Activated T-cell treated with anti-CD3 and anti-CD28 coated beads, Interleukin-2, amount 50 U/mL, for 48 hours (primary cell): Measurements from ENCODE around the gene RSPH6A.

Experiments
- DNase-seq, 2 experiments: peaks; one replicate each; pipeline ENCODE4 v3.0.0-alpha.2; 2020

Gene RSPH6A

GRCh38 chr19:45814851-45815480 is at the start of gene RSPH6A:
TSS of gene RSPH6A (minus strand) at chr19:45815308. CDS start at chr19:45815176, 132 bp downstream.
- no peak for DNase-seq

- no peak for DNase-seq
Measured at GRCh38 chr19:45864629-45865082, 49.5 kb upstream of the RSPH6A start.

DNA sequence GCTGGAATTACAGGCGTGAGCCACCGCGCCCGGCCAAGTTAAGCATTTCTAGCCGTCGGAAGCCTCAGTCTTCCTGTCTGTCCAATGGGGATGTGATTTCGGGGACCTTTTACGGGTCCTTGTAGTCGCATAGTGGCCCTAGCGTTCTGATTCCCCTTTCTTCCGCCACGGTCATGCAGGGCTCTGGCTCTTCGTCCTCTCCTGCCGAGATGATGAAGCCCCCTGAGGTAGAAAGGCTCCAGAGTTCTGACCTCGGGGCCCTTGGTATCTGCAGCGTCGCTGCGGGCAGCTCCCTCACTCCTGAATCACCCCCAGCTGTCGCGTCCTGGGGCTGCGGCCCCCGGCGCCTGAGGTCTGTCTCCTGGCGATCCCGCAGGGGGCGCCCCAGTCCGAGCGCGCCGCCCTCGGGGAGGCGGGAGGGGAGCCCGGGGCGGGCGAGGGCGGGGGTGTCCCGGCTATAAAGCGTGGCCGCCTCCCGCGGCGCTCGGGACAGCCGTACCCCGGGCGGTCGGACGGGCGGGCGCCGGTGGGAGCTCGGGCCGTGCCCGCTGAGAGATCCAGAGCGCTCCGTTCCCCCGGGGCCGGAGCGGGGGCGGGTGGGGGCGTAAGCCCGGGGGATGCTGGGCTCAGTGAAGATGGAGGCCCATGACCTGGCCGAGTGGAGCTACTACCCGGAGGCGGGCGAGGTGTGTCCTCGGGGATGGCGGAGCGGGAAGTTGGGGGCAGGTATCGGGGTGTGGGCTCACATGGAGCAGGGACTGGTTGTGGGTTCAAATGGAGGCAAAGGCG is 48.9 kb upstream of the RSPH6A start, which contains the start of gene FOXA3:
TSS of gene FOXA3 (plus strand) at position 487 of the 789 bp plus-strand sequence. CDS start at position 618, 131 bp downstream.
- peak; percentile 73 to 81 for DNase-seq

DNA sequence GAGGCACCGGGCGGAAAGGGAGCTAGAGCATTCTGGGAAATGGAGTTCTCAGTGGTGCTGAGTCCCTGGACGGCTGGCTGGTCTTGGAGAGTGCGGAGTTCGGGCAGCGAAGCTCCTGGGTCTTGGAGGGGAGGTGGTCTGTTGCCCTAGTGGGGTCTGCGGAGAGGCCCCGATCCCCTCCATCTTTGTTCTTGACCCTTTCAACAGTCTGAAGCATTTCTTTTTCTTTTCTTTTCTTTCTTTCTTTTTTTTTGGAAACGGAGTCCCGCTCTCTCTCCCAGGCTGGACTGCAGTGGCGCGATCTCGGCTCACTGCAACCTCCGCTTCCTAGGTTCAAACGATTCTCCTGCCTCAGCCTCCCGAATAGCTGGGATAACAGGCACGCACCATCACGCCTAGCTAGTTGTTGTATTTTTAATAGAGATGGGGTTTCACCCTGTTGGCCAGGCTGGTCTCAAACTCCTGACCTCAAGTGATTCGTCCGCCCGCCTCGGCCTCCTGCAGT is 48.3 kb upstream of the RSPH6A start:
- DNase-seq: peak in 1 of 2 experiments; percentile 29

DNA sequence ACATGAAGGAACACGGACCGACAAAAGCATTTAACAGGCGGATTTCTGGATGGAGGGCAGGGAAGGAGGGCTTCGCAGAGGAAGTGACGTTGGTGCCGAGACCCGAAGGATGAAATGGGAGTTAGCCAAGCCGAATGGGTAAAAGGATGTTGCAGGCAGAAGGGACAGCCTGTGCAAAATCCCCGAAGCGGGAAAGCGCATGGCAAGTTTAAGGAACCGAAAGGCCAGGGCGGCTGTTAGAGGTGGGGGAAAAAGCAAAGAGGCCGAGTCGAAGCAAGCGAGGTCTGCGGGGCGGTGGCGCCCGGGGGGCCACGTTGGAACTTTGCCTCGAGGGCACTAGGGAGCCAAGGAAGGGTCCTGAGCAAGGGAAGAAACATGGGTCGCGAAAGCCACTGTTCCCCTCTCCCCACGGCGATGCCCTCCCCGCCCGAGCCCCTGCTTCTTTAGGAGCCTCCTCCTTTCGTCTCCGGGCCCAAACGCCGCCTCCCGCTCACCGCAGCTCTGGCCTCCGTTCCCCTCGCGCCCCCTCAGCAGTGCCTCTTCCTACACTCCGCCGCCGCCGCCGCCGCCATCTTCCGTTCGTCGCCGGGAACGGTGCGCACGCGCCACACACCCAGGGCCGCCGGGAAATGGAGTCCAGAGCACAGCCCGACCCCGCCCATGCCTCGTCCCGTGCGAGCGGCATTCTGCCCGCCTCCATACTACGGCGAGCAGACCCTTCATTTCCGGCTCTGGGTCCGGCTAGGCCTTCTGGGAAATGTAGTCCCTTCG is 47.6 kb upstream of the RSPH6A start, which contains the start of gene SYMPK:
TSS of gene SYMPK (minus strand) at position 584 of the 771 bp plus-strand sequence. CDS start 8,652 bp downstream, outside the sequence.
- DNase-seq: peak; percentile 98 to 99

- DNase-seq: no peak
Measured at GRCh38 chr19:45862271-45862563, 47.1 kb upstream of the RSPH6A start.

- DNase-seq: no peak
Measured at GRCh38 chr19:45860359-45861259, 45.5 kb upstream of the RSPH6A start.

DNA sequence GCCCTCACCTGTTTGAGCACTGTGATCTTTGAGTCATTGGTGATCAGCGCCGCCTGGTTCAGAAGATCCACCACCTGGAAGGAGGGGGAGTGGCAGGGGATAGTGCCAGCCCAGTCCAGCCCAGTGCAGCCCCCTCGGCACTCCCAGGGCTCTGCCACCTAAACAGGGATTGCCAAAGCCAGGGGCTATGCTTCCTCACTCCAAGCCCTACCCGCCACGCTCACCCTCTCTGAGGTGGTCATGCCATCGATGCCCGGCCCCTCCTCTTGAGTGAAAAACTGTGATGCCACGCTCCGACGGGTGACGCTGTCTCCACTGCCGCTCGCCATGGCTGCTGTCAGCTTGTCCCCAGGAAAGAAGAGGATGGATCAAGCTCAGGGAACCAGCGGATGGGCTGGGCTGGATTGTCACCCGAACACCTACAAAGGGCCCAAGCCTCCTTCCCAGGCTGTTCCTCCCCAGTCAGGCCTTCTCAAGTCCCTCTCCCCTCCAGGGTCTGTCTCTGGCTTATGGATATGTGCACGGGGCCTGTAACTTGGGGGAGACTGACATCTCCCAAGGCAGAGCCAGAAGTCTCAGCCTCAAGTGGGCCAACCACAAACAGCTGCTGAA is 39.2 kb upstream of the RSPH6A start:
- no peak for DNase-seq

GRCh38 chr19:45852983-45853382 is 37.9 kb upstream of the RSPH6A start:
- no peak for DNase-seq

DNA sequence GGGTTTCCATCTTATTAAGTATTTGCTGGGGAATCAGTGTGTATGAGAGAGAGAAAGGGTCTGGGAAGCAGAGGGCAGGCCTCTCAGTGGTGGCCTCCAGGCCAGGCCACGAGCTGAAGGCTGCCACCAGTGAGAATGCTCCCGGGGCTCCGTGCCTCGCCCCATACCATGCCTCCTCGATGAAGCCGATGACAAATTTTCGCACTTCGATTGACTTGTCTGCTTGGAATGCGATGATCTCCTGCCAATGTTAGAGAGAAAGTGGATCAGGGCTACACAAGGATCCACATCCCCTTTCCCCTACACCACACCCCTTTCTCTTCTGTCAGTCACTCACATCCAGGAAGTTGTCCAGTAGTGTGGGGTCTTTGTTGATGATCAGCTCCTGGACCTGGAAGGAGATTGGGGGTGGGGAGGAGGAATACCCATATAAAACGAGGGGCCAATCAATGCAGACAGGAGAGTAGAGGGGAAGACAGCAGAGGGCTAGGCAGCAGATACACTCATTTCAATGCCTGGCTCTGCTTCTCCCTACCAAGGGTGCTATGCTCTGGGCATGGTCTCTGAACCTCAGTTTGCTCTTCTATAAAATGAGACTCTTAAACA is 37.1 kb upstream of the RSPH6A start:
- DNase-seq: no peak

- no peak for DNase-seq
Measured at GRCh38 chr19:45848922-45849321, 33.8 kb upstream of the RSPH6A start.

GRCh38 chr19:45847663-45848062 is 32.6 kb upstream of the RSPH6A start:
- DNase-seq: no peak

DNA sequence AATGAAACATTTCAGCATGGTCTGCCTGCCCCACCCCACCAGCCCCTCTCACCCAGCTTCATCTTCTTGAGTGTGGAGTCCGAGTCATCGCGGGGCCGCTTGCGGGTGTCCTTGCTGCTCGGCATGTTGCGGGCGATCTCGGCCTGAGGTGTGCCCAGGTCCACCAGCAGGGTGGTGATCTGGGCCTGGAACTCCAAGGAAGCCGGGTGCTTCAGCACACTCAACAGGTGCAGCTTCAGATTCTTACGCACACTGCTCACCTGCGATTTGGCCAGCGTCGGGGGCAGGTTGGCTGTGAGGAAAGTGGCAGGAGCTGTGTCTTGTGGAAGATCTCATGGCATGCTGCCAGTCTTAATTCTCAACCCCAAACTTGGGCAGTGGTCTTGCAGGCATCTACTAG is 27.1 kb upstream of the RSPH6A start:
- no peak for DNase-seq

DNA sequence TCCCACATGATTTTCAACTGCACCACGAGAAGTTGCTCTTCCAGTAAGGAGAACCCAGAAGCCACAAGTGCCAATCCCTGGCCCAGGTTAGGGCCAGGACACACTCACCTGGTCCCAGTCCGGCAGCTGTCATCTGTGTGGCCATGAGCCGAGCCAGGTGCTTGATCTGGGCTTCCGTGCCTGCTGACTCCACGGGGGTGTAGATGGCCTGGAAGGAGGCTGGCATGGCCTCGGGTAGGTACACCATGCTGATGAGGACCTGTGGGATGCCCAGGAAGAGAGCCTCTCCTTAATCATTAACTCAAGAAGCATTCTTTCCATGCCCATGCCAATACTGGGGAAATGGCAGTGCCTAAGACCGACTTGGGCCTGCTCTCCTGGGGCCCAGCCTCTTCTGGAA is 19.9 kb upstream of the RSPH6A start:
- DNase-seq: no peak

DNA sequence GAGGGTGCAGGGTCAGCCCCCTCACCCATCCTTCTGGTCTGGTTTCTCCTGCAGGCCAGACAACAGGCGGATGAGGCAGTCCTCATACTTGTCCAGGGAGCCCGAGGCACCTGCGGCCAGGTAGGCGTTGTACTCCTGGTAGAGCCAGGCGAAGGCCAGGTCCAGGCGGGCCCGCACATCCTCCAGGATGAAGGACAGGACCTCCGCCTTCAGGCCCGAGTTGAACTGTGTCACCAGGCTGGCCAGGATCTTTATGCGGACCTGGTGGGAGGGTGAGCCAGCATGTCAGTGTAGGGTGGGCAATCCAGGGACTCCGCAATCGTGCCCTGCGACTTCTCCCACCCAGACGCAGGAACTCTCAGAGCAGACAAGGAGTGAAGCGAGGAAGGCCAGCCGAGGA is 13.8 kb upstream of the RSPH6A start:
- DNase-seq: no peak

DNA sequence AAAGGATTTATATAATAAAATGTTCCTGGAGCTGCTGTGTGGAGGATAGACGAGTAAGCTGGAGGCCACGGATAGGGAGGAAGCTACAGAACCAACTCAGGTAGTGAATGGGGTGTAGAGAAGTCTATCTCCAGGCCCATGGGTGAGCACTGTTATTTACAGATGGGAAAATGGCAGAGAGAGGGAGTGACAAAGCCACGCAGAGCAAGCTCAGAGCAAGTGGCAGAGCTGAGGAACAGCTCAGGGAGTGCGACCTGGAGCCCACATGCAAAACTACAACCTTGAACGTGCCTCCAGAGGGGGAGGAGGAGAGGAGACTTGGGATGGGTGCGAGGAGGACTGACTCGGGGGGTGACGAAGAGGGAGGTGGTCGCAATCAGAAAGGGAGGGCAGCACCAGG is 13.4 kb upstream of the RSPH6A start:
- no peak for DNase-seq

- DNase-seq: no peak
Measured at GRCh38 chr19:45827459-45828093, 12.5 kb upstream of the RSPH6A start.

DNA sequence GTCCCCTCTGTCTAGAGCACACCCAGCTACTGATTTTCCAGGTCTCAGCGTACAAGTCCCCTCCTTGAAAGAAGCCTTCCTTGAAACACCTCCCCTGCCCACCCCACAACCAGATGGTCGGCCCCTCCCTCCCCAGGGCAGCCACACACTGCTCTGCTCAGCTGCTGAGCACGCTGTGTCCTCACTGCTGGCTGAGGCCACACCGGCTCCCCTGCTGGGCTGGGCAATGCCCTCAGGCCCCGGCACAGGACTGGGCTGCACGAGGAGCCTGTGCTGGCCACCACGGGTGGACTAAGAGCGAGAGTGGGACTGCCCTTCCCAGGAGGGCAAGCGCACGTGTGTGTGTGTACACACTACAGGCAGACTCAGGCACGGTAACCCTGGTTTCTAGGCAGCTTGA is 11.8 kb upstream of the RSPH6A start:
- no peak for DNase-seq

GRCh38 chr19:45825917-45826893 is 11.1 kb upstream of the RSPH6A start:
- DNase-seq: no peak

DNA sequence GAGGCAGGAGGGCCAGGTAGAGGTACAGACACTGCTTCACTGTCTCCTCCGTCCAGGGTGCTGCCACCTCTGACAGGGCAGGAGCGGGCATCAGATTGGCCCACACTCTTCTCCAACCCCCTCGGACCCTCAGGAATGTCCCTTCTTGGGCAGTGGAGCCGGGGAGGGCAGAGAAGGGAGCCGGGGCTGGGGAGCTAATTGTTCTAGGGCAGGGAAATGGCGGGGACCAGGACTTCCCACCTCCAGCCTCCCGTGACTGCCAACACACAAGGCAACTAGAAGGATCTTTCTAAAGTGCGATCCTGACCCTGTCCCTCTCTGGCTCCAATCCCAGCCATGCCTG is 10.1 kb upstream of the RSPH6A start:
- no peak for DNase-seq
